Neural progenitor cell (in vitro differentiated cells): ENCODE measurements around the gene CELSR3. TPM values are rescaled to one million over a fixed set of nuclear protein-coding genes. Genes with fewer than 3 reads are reported as not detected.

Experiments used
- DNase-seq: peaks from one replicate; pipeline ENCODE4 v3.0.0-alpha.2; 2016; ENCODE audit warnings: low spot score
- H2AFZ ChIP-seq: fragments of 200-600 bp; sonication (generic); replicated peaks from 2 replicates; pipeline ENCODE4 v1.6.1; 2016; ENCODE audit warnings: antibody characterized with exemption
- H3F3A ChIP-seq: fragments of 200-600 bp; sonication (generic); 2 replicates; pipeline ENCODE4 v1.6.1; 2016; ENCODE audit warnings: antibody characterized with exemption, low read depth
- H3K27ac ChIP-seq: fragments of 200-600 bp; sonication (generic); 2 replicates; pipeline ENCODE4 v1.5.1; 2016; ENCODE audit warnings: mild to moderate bottlenecking
- H3K27me3 ChIP-seq: fragments of 200-600 bp; sonication (generic); 2 replicates; pipeline ENCODE4 v1.6.1; 2016; ENCODE audit warnings: mild to moderate bottlenecking, moderate library complexity
- H3K36me3 ChIP-seq: fragments of 200-600 bp; sonication (generic); 2 replicates; pipeline ENCODE4 v1.5.1; 2016
- H3K4me1 ChIP-seq: fragments of 200-600 bp; sonication (generic); 2 replicates; pipeline ENCODE4 v1.6.1; 2016; ENCODE audit warnings: mixed run types
- H3K4me2 ChIP-seq: fragments of 200-600 bp; sonication (generic); 2 replicates; pipeline ENCODE4 v1.6.1; 2016
- H3K4me3 ChIP-seq: fragments of 200-600 bp; sonication (generic); 2 replicates; pipeline ENCODE4 v1.5.1; 2016
- H3K79me2 ChIP-seq: fragments of 200-600 bp; sonication (generic); 2 replicates; pipeline ENCODE4 v1.6.1; 2016; ENCODE audit warnings: low read depth
- H3K9ac ChIP-seq: fragments of 200-600 bp; sonication (generic); 2 replicates; pipeline ENCODE4 v1.6.1; 2016
- H3K9me3 ChIP-seq: fragments of 200-600 bp; sonication (generic); 2 replicates; pipeline ENCODE4 v1.5.1; 2016; ENCODE audit warnings: low read depth
- H4K20me1 ChIP-seq: fragments of 200-600 bp; sonication (generic); 2 replicates; pipeline ENCODE4 v1.6.1; 2016; ENCODE audit warnings: low read depth
- H3K27ac Mint-ChIP-seq: 3 replicates; pipeline ENCODE4 v1.8.0; 2021; ENCODE audit warnings: mixed read lengths
- H3K27me3 Mint-ChIP-seq: 2 replicates; pipeline ENCODE4 v1.8.0; 2022; ENCODE audit warnings: low read depth, mild to moderate bottlenecking, inconsistent platforms, moderate library complexity, mixed read lengths; ENCODE audit not compliant: insufficient read depth
- H3K36me3 Mint-ChIP-seq: 3 replicates; pipeline ENCODE4 v1.8.0; 2021; ENCODE audit warnings: mixed read lengths
- H3K4me1 Mint-ChIP-seq: 3 replicates; pipeline ENCODE4 v1.8.0; 2021; ENCODE audit warnings: mixed read lengths
- H3K4me3 Mint-ChIP-seq: 3 replicates; pipeline ENCODE4 v1.8.0; 2021; ENCODE audit warnings: mild to moderate bottlenecking, moderate library complexity, mixed read lengths
- H3K9me3 Mint-ChIP-seq: 3 replicates; pipeline ENCODE4 v1.8.0; 2020; ENCODE audit warnings: mixed read lengths
- CTCF ChIP-seq: fragments of 200-600 bp; sonication (generic); IDR thresholded peaks from 2 replicates; pipeline ENCODE4 v1.5.1; 2017; ENCODE audit warnings: antibody characterized with exemption, mild to moderate bottlenecking
- EZH2 ChIP-seq: fragments of 200-600 bp; sonication (generic); IDR thresholded peaks from 2 replicates; pipeline ENCODE4 v1.6.1; 2017; ENCODE audit warnings: antibody characterized with exemption, mild to moderate bottlenecking, moderate library complexity
- EZH2phosphoT487 ChIP-seq: fragments of 200-600 bp; sonication (generic); IDR thresholded peaks from 2 replicates; pipeline ENCODE4 v1.6.1; 2017; ENCODE audit warnings: antibody characterized with exemption
- total RNA-seq: library from RNA; depleted of rRNA; stranded (reverse); fragments of >200 nt; gene quantifications from 2 replicates; pipeline ENCODE4 v1.2.3, GENCODE V29; 2015; ENCODE audit warnings: low replicate concordance

CELSR3 gene
- total RNA-seq, 1 donor from 2014 or later: 9.9 TPM

GRCh38 chr3:48708481-48708889, 45.8 kb upstream of the CELSR3 start:
- Histone ChIP-seq H3K4me2 (no peak overlapping the region), H3K4me3 (no peak overlapping the region), H2AFZ (no peak overlapping the region), H3K9me3 (no peaks in the 10 kb centered on the region), H3K4me1 (no peaks in the 10 kb centered on the region), H3F3A (peaks cover 22% of the 10 kb centered on the region), H3K36me3 (peaks cover 7% of the 10 kb centered on the region), H3K9ac (no peak overlapping the region), H3K27me3 (no peaks in the 10 kb centered on the region), H3K79me2 (peaks cover 100% of the 10 kb centered on the region), H4K20me1 (peaks cover 100% of the 10 kb centered on the region), H3K27ac (no peak overlapping the region)
- H3K36me3 Mint-ChIP-seq: peaks cover 35% of the 10 kb centered on the region
- no peak for TF ChIP-seq EZH2phosphoT487
- peaks cover 11% of the 10 kb centered on the region for H3K4me1 Mint-ChIP-seq
- H3K4me3 Mint-ChIP-seq: no peak overlapping the region
- DNase-seq: no peak
- no peaks in the 10 kb centered on the region for H3K9me3 Mint-ChIP-seq
- no peak overlapping the region for H3K27ac Mint-ChIP-seq
- no peaks in the 10 kb centered on the region for H3K27me3 Mint-ChIP-seq

DNA sequence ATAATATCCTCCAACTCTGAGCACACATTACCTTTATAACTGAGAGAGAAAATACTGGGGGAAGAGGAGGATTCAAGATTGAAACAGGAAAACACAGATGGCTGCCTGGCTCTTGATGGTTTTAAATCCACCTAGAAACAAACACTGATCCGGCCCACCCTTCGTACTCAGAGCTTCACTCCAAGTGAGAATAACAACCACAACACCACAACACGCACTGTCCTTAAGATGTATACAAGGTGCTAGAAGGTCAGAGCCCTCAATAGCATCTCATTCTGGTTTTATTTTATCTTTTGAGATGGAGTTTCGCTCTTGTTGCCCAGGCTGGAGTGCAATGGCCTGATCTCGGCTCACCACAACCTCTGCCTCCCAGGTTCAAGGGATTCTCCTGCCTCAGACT, 44.5 kb upstream of the CELSR3 start:
- Histone ChIP-seq H3K9me3 (no peaks in the 10 kb centered on the region), H3K79me2 (peaks cover 100% of the 10 kb centered on the region), H3K4me3 (no peak overlapping the region), H3K9ac (no peak overlapping the region), H3K36me3 (peaks cover 14% of the 10 kb centered on the region), H3K27me3 (no peaks in the 10 kb centered on the region), H4K20me1 (peaks cover 100% of the 10 kb centered on the region), H2AFZ (no peak overlapping the region), H3K4me1 (no peaks in the 10 kb centered on the region), H3K4me2 (no peak overlapping the region), H3F3A (peaks cover 24% of the 10 kb centered on the region), H3K27ac (no peak overlapping the region)
- Mint-ChIP-seq H3K4me3 (no peak overlapping the region), H3K27ac (no peak overlapping the region), H3K4me1 (peaks cover 5% of the 10 kb centered on the region), H3K9me3 (no peaks in the 10 kb centered on the region), H3K27me3 (no peaks in the 10 kb centered on the region), H3K36me3 (peaks cover 37% of the 10 kb centered on the region)
- no peak for DNase-seq
- TF ChIP-seq EZH2phosphoT487 (no peak), CTCF (no peak), EZH2 (no peak)

GRCh38 chr3:48702320-48702920, 39.7 kb upstream of the CELSR3 start:
- H3K27ac ChIP-seq: no peak overlapping the region
- no peak overlapping the region for H3K4me3 Mint-ChIP-seq
- H3K27me3 Mint-ChIP-seq: no peaks in the 10 kb centered on the region
- H3K36me3 ChIP-seq: peaks cover 7% of the 10 kb centered on the region
- H3K27ac Mint-ChIP-seq: no peak overlapping the region
- no peaks in the 10 kb centered on the region for H3K27me3 ChIP-seq
- TF ChIP-seq CTCF (no peak), EZH2 (no peak), EZH2phosphoT487 (no peak)
- H3K9me3 Mint-ChIP-seq: no peaks in the 10 kb centered on the region
- no peak overlapping the region for H2AFZ ChIP-seq
- H3K4me1 ChIP-seq: no peaks in the 10 kb centered on the region
- no peak for DNase-seq
- peaks cover 40% of the 10 kb centered on the region for H3F3A ChIP-seq
- no peak overlapping the region for H3K4me2 ChIP-seq
- H3K4me3 ChIP-seq: no peak overlapping the region
- no peak overlapping the region for H3K9ac ChIP-seq
- H4K20me1 ChIP-seq: peaks cover 100% of the 10 kb centered on the region
- H3K4me1 Mint-ChIP-seq: peaks cover 2% of the 10 kb centered on the region
- H3K9me3 ChIP-seq: no peaks in the 10 kb centered on the region
- peaks cover 100% of the 10 kb centered on the region for H3K79me2 ChIP-seq
- peaks cover 27% of the 10 kb centered on the region for H3K36me3 Mint-ChIP-seq

DNA sequence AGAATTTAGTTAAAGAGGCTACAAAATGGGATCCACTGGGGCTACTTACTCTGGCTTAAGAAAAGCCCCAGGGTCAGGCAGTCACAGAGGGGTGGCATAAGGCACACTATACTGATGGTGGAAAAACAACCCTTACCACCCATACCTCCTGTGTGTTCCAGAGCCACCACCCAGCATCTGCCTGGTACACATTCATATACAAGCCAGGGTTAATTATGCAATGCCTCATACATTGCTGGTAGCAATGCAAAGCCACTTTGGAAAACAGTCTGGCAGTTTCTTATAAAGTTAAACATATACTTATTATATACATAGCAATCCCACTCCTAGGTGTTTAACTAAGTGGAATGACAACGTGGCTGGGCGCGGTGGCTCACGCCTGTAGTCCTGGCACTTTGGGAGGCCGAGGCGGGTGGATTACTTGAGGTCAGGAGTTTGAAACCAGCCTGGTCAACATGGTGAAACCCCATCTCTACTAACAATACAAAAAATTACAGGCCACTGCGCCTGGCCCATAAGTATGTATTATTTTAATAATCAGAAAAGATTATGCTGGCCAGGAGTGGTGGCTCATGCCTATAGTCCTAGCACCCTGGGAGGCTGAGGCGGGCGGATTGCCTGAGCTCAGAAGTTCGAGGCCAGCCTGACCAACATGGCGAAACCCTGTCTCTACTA, 38.2 kb upstream of the CELSR3 start:
- H3K36me3 ChIP-seq: peaks cover 7% of the 10 kb centered on the region
- H3K4me1 Mint-ChIP-seq: peaks cover 8% of the 10 kb centered on the region
- H3K9me3 Mint-ChIP-seq: no peaks in the 10 kb centered on the region
- H2AFZ ChIP-seq: no peak overlapping the region
- H3K36me3 Mint-ChIP-seq: peaks cover 27% of the 10 kb centered on the region
- TF ChIP-seq EZH2: no peak
- no peak for TF ChIP-seq EZH2phosphoT487
- TF ChIP-seq CTCF: no peak
- peaks cover 100% of the 10 kb centered on the region for H4K20me1 ChIP-seq
- H3K27me3 ChIP-seq: no peaks in the 10 kb centered on the region
- no peak for DNase-seq
- H3K9ac ChIP-seq: no peak overlapping the region
- H3K9me3 ChIP-seq: no peaks in the 10 kb centered on the region
- H3K27ac Mint-ChIP-seq: no peak overlapping the region
- H3K27ac ChIP-seq: peak overlapping the region; percentile 45
- no peak overlapping the region for H3K4me3 ChIP-seq
- no peak overlapping the region for H3K4me3 Mint-ChIP-seq
- H3K79me2 ChIP-seq: peaks cover 100% of the 10 kb centered on the region
- H3F3A ChIP-seq: peaks cover 50% of the 10 kb centered on the region
- no peak overlapping the region for H3K4me2 ChIP-seq
- H3K4me1 ChIP-seq: peaks cover 7% of the 10 kb centered on the region
- H3K27me3 Mint-ChIP-seq: no peaks in the 10 kb centered on the region
